ENCODE data around the gene MLPH. TPM values are rescaled to one million over a fixed set of nuclear protein-coding genes. Genes with fewer than 3 reads are reported as not detected.

Gene MLPH
- polyA plus RNA-seq, 1 of the 3 experiments (the other 2 are of a cell fraction): 93.6 TPM

GRCh38 chr2:237604391-237604790 is 117.3 kb downstream of the MLPH start:
- WGBS (ENCODE audit: low lambda C conversion rate): 95% methylated on average over 11 of the region's 11 CpGs
- H2AFZ ChIP-seq (ENCODE audit: low read depth): no peak overlapping the region
- H3F3A ChIP-seq (replicated peaks; ENCODE audit: insufficient read depth): no peaks in the 10 kb centered on the region
- H3K4me3 ChIP-seq (ENCODE audit: low read depth in 2 of 2, low read length in 1 of 2): no peak overlapping the region
- no peaks in the 10 kb centered on the region for H3K27me3 ChIP-seq (ENCODE audit: insufficient read depth)
- ChIA-PET CTCF (interaction anchor here (0.9 to 1.4 kb wide), 3 partner anchors 8 to 659 kb away, joined by 3 to 4 read pairs (median 3); no protein-coding TSS in a partner anchor), POLR2A (no interaction called here)
- TF ChIP-seq NRF1 (IDR thresholded peaks at IDR 0.05; ENCODE audit: low read depth, low read length) (no peak), RFX5 (IDR thresholded peaks at IDR 0.05; ENCODE audit: low read length) (no peak), SIN3A (IDR thresholded peaks at IDR 0.05; ENCODE audit: borderline replicate concordance, low read depth, low read length) (no peak), NFIC (IDR thresholded peaks at IDR 0.05; ENCODE audit: borderline replicate concordance) (no peak), ELF1 (IDR thresholded peaks at IDR 0.05) (no peak), CHD2 (IDR thresholded peaks at IDR 0.05; ENCODE audit: low read length, partially characterized antibody) (no peak), FOXJ3 (CRISPR knock-in tag; IDR thresholded peaks at IDR 0.05) (no peak), MAX (IDR thresholded peaks at IDR 0.05; ENCODE audit: low read depth) (no peak), MEF2A (IDR thresholded peaks at IDR 0.05; ENCODE audit: borderline replicate concordance, low read depth) (no peak), MXI1 (IDR thresholded peaks at IDR 0.05; ENCODE audit: low read depth, low read length) (no peak), TAF1 (IDR thresholded peaks at IDR 0.05; ENCODE audit: borderline replicate concordance, low read depth, low read length) (no peak), RAD21 (IDR thresholded peaks at IDR 0.05; ENCODE audit: low read length) (no peak), GABPA (IDR thresholded peaks at IDR 0.05; ENCODE audit: low read depth) (no peak), GATA2 (CRISPR knock-in tag; IDR thresholded peaks at IDR 0.05) (no peak), YY1 (IDR thresholded peaks at IDR 0.05; ENCODE audit: low read depth) (no peak)
- TF ChIP-seq, protein P1, sequence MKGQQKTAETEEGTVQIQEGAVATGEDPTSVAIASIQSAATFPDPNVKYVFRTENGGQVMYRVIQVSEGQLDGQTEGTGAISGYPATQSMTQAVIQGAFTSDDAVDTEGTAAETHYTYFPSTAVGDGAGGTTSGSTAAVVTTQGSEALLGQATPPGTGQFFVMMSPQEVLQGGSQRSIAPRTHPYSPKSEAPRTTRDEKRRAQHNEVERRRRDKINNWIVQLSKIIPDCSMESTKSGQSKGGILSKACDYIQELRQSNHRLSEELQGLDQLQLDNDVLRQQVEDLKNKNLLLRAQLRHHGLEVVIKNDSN (IDR thresholded peaks at IDR 0.05; ENCODE audit: borderline replicate concordance, low read depth): no peak
- TF ChIP-seq, protein P2, sequence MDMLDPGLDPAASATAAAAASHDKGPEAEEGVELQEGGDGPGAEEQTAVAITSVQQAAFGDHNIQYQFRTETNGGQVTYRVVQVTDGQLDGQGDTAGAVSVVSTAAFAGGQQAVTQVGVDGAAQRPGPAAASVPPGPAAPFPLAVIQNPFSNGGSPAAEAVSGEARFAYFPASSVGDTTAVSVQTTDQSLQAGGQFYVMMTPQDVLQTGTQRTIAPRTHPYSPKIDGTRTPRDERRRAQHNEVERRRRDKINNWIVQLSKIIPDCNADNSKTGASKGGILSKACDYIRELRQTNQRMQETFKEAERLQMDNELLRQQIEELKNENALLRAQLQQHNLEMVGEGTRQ (IDR thresholded peaks at IDR 0.05; ENCODE audit: borderline replicate concordance, low read depth, low read length): no peak
- TF ChIP-seq, protein P3, sequence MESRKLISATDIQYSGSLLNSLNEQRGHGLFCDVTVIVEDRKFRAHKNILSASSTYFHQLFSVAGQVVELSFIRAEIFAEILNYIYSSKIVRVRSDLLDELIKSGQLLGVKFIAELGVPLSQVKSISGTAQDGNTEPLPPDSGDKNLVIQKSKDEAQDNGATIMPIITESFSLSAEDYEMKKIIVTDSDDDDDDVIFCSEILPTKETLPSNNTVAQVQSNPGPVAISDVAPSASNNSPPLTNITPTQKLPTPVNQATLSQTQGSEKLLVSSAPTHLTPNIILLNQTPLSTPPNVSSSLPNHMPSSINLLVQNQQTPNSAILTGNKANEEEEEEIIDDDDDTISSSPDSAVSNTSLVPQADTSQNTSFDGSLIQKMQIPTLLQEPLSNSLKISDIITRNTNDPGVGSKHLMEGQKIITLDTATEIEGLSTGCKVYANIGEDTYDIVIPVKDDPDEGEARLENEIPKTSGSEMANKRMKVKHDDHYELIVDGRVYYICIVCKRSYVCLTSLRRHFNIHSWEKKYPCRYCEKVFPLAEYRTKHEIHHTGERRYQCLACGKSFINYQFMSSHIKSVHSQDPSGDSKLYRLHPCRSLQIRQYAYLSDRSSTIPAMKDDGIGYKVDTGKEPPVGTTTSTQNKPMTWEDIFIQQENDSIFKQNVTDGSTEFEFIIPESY (IDR thresholded peaks at IDR 0.05; ENCODE audit: borderline replicate concordance, low read depth): no peak
- TF ChIP-seq, protein P4, sequence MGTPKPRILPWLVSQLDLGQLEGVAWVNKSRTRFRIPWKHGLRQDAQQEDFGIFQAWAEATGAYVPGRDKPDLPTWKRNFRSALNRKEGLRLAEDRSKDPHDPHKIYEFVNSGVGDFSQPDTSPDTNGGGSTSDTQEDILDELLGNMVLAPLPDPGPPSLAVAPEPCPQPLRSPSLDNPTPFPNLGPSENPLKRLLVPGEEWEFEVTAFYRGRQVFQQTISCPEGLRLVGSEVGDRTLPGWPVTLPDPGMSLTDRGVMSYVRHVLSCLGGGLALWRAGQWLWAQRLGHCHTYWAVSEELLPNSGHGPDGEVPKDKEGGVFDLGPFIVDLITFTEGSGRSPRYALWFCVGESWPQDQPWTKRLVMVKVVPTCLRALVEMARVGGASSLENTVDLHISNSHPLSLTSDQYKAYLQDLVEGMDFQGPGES (IDR thresholded peaks at IDR 0.05; ENCODE audit: low read depth, low read length): no peak
- H4K20me1 ChIP-seq (ENCODE audit: insufficient read depth): no peaks in the 10 kb centered on the region
- peaks cover 0 to 3% of the 10 kb centered on the region in 2 experiments; a peak in 1 of 4 replicates for H3K4me1 ChIP-seq (ENCODE audit: control insufficient read depth in 1 of 2, insufficient read depth in 2 of 2, low read depth in 1 of 2, low read length in 1 of 2)
- no peaks in the 10 kb centered on the region for H3K79me2 ChIP-seq (ENCODE audit: insufficient read depth)
- H3K27ac ChIP-seq (ENCODE audit: low read depth in 2 of 2, low read length in 1 of 2): no peak overlapping the region
- no peaks in the 10 kb centered on the region for H3K36me3 ChIP-seq (replicated peaks in 1 of 2; ENCODE audit: control insufficient read depth in 1 of 2, insufficient read depth in 2 of 2, low read length in 1 of 2)
- H3K9me2 ChIP-seq: no peaks in the 10 kb centered on the region
- H3K9ac ChIP-seq: no peak overlapping the region
- no peak for DNase-seq
- H3K9me3 ChIP-seq: no peaks in the 10 kb centered on the region
- no peak overlapping the region for H3K4me2 ChIP-seq

Small RNA genes lying within 50 kb of the gene (small RNA-seq; reads per million reads assigned to genes)
- 0 to 0.43 (median 0) reads per million in 7 experiments for gene MIR6811
- 0 to 48.2 (median 5.6) reads per million in 7 experiments for gene RNU6-1140P

Other genes starting within 250 kb of the MLPH start
- gene COL6A3, start 73.1 kb upstream of the MLPH start, polyA plus RNA-seq (2012; rRNA removed): 10.7 and 18.5 TPM in 2 replicates
- not detected in 2 replicates for gene PRLH, start 79.3 kb downstream of the MLPH start, polyA plus RNA-seq (2012; rRNA removed)
- 0.10 and 0.19 TPM in 2 replicates for gene RAB17, start 103.5 kb downstream of the MLPH start, polyA plus RNA-seq (2012; rRNA removed)
- gene LRRFIP1, start 140.3 kb downstream of the MLPH start, polyA plus RNA-seq (2012; rRNA removed): 47.3 and 60.9 TPM in 2 replicates